Measurements from ENCODE around the gene PIWIL1. TPM values are rescaled to one million over a fixed set of nuclear protein-coding genes. Genes with fewer than 3 reads are reported as not detected.

The PIWIL1 gene
- total RNA-seq: not detected in 2 replicates
- long read RNA-seq: 0 reads

- no peaks in the 10 kb centered on the region for H3K9me3 Mint-ChIP-seq (ENCODE audit: low read depth)
- H3K27me3 Mint-ChIP-seq: peaks cover 62% of the 10 kb centered on the region
- no peaks in the 10 kb centered on the region for H3K4me1 Mint-ChIP-seq (ENCODE audit: low read depth)
- no peak for TF ChIP-seq CTCF (IDR thresholded peaks at IDR 0.05; ENCODE audit: unreplicated experiment)
- H3K27ac Mint-ChIP-seq: no peak within 1 kb of the TSS
- no peaks in the 10 kb centered on the region for H3K36me3 Mint-ChIP-seq (ENCODE audit: insufficient read depth)
- H3K4me3 Mint-ChIP-seq (ENCODE audit: low read depth): no peak within 1 kb of the TSS
- no peak for DNase-seq (ENCODE audit: low spot score, unreplicated experiment)
Measured at GRCh38 chr12:130337488-130338303, at the start of gene PIWIL1. Gene PIWIL1 (plus strand): TSS chr12:130337887. CDS start chr12:130342592, 4,705 bp downstream.

- no peaks in the 10 kb centered on the region for H3K36me3 Mint-ChIP-seq (ENCODE audit: insufficient read depth)
Measured at GRCh38 chr12:130288206-130288605, 49.5 kb upstream of the PIWIL1 start.

GRCh38 chr12:130288691-130289090, 49.0 kb upstream of the PIWIL1 start:
- Mint-ChIP-seq H3K4me1 (ENCODE audit: low read depth) (no peaks in the 10 kb centered on the region), H3K27ac (no peak overlapping the region), H3K9me3 (ENCODE audit: low read depth) (peaks cover 16% of the 10 kb centered on the region), H3K36me3 (ENCODE audit: insufficient read depth) (no peaks in the 10 kb centered on the region), H3K27me3 (peaks cover 52% of the 10 kb centered on the region), H3K4me3 (ENCODE audit: low read depth) (no peak overlapping the region)
- no peak for TF ChIP-seq CTCF (IDR thresholded peaks at IDR 0.05; ENCODE audit: unreplicated experiment)
- DNase-seq (ENCODE audit: low spot score, unreplicated experiment): no peak

More at GRCh38 chr12:130288206-130288605, 49.5 kb upstream of the PIWIL1 start:
- no peak for TF ChIP-seq CTCF (IDR thresholded peaks at IDR 0.05; ENCODE audit: unreplicated experiment)
- Mint-ChIP-seq H3K4me1 (ENCODE audit: low read depth) (no peaks in the 10 kb centered on the region), H3K27me3 (peaks cover 50% of the 10 kb centered on the region), H3K9me3 (ENCODE audit: low read depth) (peaks cover 19% of the 10 kb centered on the region), H3K4me3 (ENCODE audit: low read depth) (no peak overlapping the region), H3K27ac (no peak overlapping the region)
- no peak for DNase-seq (ENCODE audit: low spot score, unreplicated experiment)

- DNase-seq (ENCODE audit: low spot score, unreplicated experiment): no peak
- TF ChIP-seq CTCF (IDR thresholded peaks at IDR 0.05; ENCODE audit: unreplicated experiment): no peak
- no peak overlapping the region for H3K27ac Mint-ChIP-seq
- H3K36me3 Mint-ChIP-seq (ENCODE audit: insufficient read depth): no peaks in the 10 kb centered on the region
- H3K4me3 Mint-ChIP-seq (ENCODE audit: low read depth): no peak overlapping the region
- peaks cover 7% of the 10 kb centered on the region for H3K9me3 Mint-ChIP-seq (ENCODE audit: low read depth)
- no peaks in the 10 kb centered on the region for H3K4me1 Mint-ChIP-seq (ENCODE audit: low read depth)
- H3K27me3 Mint-ChIP-seq: peaks cover 50% of the 10 kb centered on the region
Measured at GRCh38 chr12:130290114-130290513, 47.6 kb upstream of the PIWIL1 start.

- Mint-ChIP-seq H3K4me1 (ENCODE audit: low read depth) (no peaks in the 10 kb centered on the region), H3K27ac (no peak overlapping the region), H3K27me3 (peaks cover 72% of the 10 kb centered on the region), H3K9me3 (ENCODE audit: low read depth) (no peaks in the 10 kb centered on the region), H3K36me3 (ENCODE audit: insufficient read depth) (no peaks in the 10 kb centered on the region), H3K4me3 (ENCODE audit: low read depth) (no peak overlapping the region)
- no peak for TF ChIP-seq CTCF (IDR thresholded peaks at IDR 0.05; ENCODE audit: unreplicated experiment)
- DNase-seq (ENCODE audit: low spot score, unreplicated experiment): no peak
Measured at GRCh38 chr12:130298322-130299021, 39.2 kb upstream of the PIWIL1 start.

Data from progenitor cell of endocrine pancreas (in vitro differentiated cells).